GM10266 (cell line): Measurements from ENCODE around the gene CALY.
"Not testable (repeated sequence)": the region's sequence is repeated elsewhere in the genome, so short reads cannot be mapped to it uniquely, and the experiment has no call there.

Experiments
- DNase-seq: peaks from one replicate; pipeline ENCODE4 v3.0.0; 2012; ENCODE audit errors: extremely low spot score
- TF ChIP-seq, protein P1 (sequence below): IDR thresholded peaks from 2 replicates; pipeline ENCODE4 v1.5.1; 2012; ENCODE audit warnings: mild to moderate bottlenecking, low read depth; ENCODE audit not compliant: control insufficient read depth, insufficient read depth; ENCODE audit errors: missing control alignments

Gene CALY

DNA sequence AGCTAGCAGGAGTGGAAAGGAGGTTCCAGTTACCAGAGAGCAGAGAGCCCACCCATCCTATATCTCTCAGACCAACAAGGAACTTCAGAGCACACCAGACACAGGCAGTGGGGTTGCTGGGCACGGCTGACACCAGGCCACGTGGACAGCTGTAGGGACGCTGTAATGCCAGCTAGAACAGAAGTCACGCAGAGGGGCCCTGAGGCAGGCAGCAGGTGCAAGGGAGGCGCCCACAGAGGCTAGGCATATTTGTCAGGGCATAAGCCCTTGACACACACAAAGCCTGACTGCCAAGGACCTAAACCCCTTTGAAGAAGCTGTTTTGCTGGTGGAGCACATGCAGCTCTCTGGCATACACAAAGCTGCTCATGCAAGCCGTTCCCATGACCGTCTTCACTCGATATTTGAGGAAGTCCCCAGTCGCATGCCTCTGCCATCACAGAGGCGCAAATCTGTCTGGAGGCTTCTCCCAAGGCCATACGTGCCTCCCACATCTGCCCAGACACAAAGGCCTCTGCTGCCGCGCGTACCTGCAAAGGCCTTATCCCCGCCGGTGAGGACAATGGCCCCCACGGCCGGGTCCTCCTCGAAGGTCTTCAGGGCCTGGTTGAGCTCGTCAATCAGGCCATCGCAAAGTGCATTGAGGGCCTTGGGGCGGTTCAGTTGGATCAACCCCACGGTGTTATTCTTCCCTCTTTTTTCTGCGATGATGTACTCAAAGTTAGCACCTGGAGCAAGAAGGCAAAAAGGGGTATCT, 33.5 kb upstream of the CALY start:
- no peak for DNase-seq
- TF ChIP-seq, protein P1, sequence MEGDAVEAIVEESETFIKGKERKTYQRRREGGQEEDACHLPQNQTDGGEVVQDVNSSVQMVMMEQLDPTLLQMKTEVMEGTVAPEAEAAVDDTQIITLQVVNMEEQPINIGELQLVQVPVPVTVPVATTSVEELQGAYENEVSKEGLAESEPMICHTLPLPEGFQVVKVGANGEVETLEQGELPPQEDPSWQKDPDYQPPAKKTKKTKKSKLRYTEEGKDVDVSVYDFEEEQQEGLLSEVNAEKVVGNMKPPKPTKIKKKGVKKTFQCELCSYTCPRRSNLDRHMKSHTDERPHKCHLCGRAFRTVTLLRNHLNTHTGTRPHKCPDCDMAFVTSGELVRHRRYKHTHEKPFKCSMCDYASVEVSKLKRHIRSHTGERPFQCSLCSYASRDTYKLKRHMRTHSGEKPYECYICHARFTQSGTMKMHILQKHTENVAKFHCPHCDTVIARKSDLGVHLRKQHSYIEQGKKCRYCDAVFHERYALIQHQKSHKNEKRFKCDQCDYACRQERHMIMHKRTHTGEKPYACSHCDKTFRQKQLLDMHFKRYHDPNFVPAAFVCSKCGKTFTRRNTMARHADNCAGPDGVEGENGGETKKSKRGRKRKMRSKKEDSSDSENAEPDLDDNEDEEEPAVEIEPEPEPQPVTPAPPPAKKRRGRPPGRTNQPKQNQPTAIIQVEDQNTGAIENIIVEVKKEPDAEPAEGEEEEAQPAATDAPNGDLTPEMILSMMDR = no peak

DNA sequence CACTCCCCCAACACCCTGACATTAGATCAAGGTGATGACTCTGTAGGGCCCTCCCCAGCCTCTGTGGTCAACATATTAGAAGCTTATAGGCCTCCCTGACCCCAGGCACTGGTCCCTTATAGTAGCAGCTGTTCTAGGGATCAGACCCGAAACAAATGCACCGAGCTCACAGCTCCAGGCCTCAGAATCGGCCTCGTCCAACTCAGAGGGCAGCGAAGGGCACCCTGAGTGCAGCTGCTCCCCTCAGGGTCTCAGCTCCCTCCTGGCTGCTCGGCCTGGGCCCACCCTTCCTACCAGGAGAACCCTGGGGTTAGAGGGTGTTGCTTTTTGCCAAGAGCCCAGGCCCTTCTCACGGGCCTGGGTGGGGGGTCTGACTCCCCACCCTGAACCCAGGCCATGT, 31.5 kb upstream of the CALY start:
- no peak for DNase-seq
- TF ChIP-seq, protein P1 = no peak

DNA sequence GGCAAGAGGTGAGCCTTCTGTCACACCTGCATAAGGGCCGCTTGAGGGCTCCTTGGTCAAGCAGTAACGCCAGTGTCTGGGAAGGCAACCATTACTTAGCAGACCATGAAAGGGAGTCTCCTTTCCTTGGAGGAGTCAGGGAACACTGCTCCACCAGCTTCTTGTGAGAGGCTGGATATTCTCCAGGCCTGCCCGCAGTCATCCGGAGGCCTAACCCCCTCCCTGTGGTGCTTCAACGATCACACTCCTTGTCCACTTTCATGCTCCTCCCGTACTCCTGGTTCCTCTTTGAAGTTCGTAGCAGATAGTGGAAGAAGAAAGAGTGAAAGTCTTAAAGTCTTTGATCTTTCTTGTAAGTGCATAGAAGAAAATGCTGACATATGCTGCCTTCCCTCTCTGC, 30.8 kb upstream of the CALY start:
- DNase-seq = not testable (repeated sequence)

DNA sequence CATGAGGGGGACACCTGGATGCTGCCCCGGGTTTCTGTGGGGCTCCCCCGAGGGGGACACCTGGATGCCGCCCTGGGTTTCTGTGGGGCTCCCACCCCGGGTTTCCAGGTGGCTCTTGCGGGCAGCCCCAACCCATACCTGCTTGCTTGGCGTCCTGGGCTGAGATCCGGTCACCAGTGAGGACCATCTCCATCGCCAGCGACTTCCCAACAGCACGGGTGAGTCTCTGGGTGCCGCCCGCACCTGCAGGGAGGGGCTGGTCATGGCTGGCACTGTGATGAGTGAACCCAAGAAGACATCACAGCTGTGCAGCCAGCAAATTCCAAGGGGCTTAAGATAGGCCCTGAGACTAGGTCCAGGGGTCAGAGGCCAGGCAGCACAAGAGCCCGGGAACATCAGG, 30.1 kb upstream of the CALY start:
- TF ChIP-seq, protein P1 = no peak
- no peak for DNase-seq

DNA sequence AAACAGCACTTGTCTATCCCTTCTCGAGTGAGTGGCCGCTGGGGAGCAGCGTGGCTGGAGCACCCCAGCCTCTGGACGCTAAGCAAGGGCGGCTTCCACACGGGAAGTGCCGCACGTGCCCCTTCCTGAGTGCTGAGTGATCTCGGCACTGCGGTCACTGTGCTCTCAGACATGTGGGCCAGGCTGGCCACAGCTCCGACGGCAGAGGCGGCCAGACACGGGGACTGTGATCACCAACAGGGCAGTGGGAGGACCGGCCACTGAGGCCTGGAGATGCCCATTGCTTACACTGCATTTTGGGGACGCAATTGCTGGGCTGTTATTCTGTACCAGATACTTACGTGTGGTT, 29.4 kb upstream of the CALY start:
- TF ChIP-seq, protein P1 = no peak

DNA sequence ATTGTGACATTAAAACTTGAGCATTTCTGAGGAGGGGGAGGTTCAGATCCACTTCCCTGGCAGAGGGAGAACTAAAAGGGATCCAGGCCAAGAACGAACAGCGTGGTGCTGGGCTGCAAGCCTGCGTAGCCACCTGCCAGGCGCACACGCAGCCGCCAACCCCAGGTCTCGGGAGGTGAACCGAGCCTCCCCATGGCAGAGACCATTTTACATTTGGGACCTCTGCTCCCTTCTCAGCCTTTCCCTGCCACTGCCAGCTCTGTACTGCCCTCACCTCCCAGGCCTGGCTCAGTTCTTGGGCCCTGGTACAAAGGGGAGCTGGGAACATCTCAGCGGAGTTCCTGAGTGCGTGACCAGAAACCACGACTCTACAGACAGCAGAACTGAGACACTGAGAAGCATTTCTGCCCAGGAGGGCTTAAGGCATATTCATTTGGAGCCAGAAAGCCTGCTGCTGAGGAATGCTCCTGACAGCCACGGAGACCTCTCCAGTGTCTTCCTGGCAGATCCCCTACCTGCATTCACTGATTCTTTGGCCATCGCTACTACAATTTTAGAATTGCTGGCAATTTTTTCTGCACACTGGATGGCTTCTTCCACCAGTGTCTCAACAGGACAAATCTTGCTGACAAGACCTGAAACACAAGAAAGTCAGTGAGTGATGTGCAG, 28.9 kb upstream of the CALY start:
- TF ChIP-seq, protein P1 = no peak
- no peak for DNase-seq

More for the DNA sequence above, 29.4 kb upstream of the CALY start:
- DNase-seq = no peak

DNA sequence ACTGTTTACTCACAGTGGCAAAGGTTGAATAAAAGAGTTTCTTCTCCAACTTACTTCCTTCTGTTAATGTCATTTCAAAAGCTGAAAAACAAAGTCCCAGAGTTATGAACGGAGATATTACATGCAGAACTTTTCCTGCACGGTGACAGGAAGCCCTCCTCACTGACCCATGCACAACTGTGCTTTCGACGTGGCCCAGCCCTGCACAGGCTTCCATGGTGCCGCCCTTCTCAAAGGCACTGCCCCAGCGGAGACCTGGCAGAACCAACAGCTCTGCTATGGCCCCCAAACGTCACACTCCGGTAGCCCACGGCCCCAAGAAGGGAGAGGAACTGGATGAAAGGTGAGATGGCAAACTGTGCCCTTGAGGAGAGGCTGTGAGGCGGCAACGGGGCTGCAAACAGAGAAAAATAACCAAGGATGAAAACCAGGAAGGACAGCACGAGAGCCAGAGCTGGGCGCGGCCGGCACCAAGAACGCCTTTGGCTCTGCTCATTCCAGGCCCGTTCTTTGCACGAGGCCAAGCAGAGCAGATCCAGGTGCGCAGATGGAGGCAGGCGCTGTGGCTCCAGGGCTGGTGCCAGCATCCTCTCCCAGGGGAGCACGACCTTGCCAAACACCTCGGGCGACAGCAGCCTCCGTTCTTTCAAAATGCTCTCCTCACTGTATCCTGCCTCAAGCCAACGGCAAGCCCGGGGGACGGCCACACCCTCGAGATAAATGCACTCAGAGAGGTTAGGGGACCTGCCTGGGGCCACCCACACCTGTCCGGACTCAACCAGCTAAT, 28.1 kb upstream of the CALY start:
- DNase-seq = no peak
- TF ChIP-seq, protein P1 = no peak
